ENCODE results near the gene HINT3. TPM values are rescaled to one million over a fixed set of nuclear protein-coding genes. Genes with fewer than 3 reads are reported as not detected.

HINT3 gene
- total RNA-seq, 1 donor: 23.5 TPM

DNA sequence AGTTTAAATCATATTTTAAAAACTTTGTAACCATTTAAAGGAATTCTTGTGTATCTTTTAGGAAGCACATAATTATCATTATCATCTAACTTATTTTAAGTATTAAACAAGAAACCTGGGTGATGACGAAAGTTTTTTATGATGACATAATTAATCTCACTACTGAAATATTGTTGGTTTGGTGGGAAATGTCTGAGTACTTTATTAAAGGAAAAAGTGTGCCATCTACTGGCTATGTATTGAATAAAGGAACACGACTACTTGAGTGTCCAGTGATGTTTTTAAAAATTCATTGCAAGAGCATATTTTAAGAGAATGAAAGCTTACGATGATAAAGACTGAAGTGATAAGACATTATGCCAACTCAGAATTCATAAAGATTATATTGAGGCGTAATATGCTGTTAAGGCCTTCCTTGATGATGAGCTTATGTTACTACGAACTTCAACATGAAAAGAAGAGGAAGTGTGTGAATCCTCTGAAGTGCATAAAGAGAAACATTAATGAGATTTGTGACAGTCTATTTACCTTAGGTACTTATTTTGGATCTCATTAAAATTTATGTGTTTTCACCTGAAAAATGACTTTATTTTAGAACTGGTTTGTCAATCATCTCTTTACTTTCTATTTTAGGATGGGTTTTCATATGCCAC is 17.8 kb downstream of the HINT3 start:
- peak; percentile 86 for DNase-seq (ENCODE audit: low read depth)
- TF ChIP-seq, protein P1, sequence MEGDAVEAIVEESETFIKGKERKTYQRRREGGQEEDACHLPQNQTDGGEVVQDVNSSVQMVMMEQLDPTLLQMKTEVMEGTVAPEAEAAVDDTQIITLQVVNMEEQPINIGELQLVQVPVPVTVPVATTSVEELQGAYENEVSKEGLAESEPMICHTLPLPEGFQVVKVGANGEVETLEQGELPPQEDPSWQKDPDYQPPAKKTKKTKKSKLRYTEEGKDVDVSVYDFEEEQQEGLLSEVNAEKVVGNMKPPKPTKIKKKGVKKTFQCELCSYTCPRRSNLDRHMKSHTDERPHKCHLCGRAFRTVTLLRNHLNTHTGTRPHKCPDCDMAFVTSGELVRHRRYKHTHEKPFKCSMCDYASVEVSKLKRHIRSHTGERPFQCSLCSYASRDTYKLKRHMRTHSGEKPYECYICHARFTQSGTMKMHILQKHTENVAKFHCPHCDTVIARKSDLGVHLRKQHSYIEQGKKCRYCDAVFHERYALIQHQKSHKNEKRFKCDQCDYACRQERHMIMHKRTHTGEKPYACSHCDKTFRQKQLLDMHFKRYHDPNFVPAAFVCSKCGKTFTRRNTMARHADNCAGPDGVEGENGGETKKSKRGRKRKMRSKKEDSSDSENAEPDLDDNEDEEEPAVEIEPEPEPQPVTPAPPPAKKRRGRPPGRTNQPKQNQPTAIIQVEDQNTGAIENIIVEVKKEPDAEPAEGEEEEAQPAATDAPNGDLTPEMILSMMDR (IDR thresholded peaks at IDR 0.05; ENCODE audit: insufficient read depth, low read length): peak; percentile 46
- no peak overlapping the region for H3K4me3 ChIP-seq (ENCODE audit: low read depth, low read length)

DNA sequence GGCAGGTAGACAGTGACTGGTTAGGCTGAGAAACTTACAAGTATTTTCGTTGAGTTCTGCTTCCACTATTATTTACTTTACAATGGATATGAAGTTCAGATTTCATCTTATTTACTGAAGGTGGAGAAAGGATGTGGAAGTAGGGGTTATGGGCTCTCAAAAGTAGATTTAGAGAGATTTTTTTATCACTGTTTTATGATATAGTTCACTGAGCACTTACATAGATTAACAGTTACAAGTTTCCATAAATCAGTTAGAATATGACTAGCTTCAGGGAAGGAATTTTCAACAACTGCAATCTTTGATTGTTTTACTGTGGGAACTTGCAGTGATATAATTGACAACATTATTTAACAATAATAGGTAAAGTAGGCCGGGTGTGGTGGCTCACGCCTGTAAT is 22.5 kb downstream of the HINT3 start:
- no peak for DNase-seq (ENCODE audit: low read depth)
- TF ChIP-seq, protein P1 (IDR thresholded peaks at IDR 0.05; ENCODE audit: insufficient read depth, low read length): no peak
- H3K4me3 ChIP-seq (ENCODE audit: low read depth, low read length): no peak overlapping the region

DNA sequence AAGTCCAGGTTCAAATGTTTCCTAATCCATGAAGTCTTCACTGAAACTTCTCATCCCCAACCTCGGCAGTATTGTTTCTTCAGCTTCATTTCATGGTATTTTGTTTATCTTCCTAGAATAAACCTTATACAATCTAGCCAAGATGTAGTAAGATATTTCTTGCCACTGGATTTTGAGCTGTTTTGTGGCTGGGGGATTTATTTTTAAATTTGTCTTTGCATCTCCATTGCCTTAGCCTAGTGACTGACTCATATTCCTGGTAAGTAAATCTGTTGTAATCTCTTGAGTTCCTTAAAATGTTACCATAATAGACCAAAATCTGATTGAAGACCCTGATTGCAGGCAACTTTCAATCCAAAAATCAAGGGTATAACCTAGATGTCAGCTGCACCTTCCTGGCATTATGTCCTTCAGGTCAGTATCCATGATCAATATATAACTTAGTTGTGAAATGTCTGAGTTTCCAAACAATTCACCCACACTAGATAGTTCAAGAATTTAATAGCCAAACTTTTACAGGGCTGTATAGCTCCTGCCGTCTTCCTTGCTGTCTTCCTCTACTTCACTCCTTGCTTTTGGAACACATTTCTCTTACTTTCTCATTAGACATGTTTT is 25.1 kb downstream of the HINT3 start:
- TF ChIP-seq, protein P1 (IDR thresholded peaks at IDR 0.05; ENCODE audit: insufficient read depth, low read length): no peak
- H3K4me3 ChIP-seq (ENCODE audit: low read depth, low read length): no peak overlapping the region
- no peak for DNase-seq (ENCODE audit: low read depth)

DNA sequence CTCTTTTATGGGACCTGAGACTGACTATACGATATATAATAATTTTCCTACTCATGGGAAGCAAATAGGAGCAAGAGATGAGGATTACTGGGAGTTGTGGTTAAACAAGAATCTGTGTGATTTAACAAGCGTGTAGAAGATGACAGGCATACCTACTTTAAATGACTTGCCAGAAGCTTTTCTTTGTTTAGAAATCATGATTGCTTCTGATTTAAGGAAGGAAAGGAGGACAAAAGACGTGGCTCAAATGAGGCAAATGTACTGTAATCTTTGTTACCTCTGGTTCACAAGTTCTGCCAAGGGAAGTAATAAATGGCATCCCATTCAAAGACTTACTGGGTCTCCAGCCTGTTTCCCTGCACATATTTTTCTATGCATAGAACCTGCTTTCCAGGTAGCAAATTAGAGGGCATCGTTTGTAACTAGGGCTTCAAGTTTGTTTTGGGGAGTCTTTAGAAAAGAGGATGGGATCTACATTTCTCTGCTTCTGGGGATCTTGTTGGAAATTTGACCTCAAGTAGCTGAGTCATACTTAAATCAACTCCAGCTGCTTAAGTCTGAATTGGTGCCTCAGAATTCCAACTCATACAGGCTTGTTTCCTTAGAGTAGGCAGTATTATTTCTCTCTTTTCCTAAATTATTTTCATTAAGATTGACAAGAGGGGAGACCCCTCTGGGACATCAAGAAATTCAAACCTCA is 26.8 kb downstream of the HINT3 start:
- no peak overlapping the region for H3K4me3 ChIP-seq (ENCODE audit: low read depth, low read length)
- TF ChIP-seq, protein P1 (IDR thresholded peaks at IDR 0.05; ENCODE audit: insufficient read depth, low read length): no peak
- peak; percentile 90 for DNase-seq (ENCODE audit: low read depth)

DNA sequence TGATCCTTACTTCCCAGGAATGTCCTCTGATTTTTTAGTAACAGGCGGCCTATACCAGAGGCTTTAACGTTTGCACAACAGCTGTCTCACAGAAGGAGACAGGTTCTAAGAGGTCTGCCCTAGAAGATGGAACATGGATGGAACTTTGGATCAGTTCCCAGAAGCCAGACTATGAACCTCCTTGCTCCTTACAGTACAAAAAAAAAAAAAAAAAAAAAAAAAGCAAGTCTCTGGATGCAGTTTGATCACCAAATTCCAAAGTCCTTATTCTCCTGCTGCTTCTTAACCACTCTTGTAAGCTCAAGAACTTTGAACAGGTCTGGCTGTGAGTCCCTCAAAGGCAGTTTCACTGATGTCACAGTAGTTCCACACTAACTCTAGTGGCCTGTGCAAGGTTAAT is 27.7 kb downstream of the HINT3 start:
- TF ChIP-seq, protein P1 (IDR thresholded peaks at IDR 0.05; ENCODE audit: insufficient read depth, low read length): no peak
- peak; percentile 65 for DNase-seq (ENCODE audit: low read depth)
- H3K4me3 ChIP-seq (ENCODE audit: low read depth, low read length): no peak overlapping the region

DNA sequence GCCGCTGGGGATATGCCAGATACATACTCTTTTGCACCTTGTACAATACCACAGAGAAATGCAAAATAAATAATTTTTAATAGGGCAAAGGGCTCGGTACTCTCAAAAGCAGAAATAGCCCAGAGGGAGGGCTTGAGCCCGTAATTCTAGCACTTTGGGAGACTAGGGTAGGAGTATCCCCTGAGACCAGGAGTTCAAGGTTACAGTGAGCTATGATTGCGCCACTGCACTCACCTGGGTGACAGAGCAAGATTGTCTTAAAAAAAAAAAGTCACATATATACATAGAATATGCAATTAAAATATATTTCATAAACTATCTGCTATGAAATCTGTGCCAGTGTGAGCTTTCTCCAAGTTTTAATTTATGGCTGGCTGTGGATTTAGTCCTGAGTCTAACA is 29.0 kb downstream of the HINT3 start:
- no peak for DNase-seq (ENCODE audit: low read depth)
- TF ChIP-seq, protein P1 (IDR thresholded peaks at IDR 0.05; ENCODE audit: insufficient read depth, low read length): no peak
- H3K4me3 ChIP-seq (ENCODE audit: low read depth, low read length): peak overlapping the region; percentile 100

Measured in fibroblast of the aortic adventitia (primary cell).